ENCODE data around the gene ABHD16A.
A peak's percentile ranks its signal among the peaks of the same experiment; 100 is the strongest.

Gene ABHD16A

DNA sequence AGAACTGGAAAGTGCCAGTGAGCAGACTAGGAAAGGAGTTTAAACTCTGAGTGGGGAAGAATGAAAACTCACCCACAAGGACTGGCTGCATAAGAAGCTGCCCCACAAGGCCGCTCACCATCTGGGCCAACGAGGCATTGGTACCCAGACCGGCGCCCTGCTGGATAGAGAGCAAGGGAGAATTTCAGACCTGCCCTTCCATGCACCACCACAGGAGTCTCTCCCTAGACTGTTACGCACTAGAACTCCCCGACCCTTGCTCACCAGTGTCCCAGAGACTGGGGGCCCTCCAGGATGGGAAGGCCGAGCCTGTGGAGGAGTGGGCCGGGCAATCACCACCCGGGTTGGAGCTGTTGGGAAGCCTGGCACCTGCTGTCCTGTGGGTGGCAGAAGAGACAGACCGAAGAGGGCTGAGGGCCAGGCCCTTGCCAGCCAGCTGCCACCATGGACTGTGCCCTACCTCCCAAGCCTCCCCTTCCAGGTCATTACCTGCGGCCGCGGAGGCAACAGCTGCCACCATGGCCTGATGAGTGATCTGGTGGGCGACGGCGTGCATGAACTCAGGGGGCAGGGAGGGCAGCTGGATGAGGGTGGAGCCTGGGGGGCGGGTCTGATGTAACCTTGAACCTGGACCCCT, 59.2 kb downstream of the ABHD16A start:
- no peak for DNase-seq (ENCODE audit: low read depth in 2 of 2)
- H3K4me3 ChIP-seq (replicated peaks in 1 of 2; ENCODE audit: low read depth in 2 of 2, low read length in 2 of 2), result no peak overlapping the region
- TF ChIP-seq CTCF (IDR thresholded peaks at IDR 0.05; ENCODE audit: low read depth, low read length), result no peak

GRCh38 chr6:31642798-31643570, 60.1 kb downstream of the ABHD16A start:
- TF ChIP-seq CTCF (IDR thresholded peaks at IDR 0.05; ENCODE audit: low read depth, low read length), result no peak
- no peak overlapping the region for H3K4me3 ChIP-seq (replicated peaks in 1 of 2; ENCODE audit: low read depth in 2 of 2, low read length in 2 of 2)
- DNase-seq (ENCODE audit: low read depth in 2 of 2), result no peak

DNA sequence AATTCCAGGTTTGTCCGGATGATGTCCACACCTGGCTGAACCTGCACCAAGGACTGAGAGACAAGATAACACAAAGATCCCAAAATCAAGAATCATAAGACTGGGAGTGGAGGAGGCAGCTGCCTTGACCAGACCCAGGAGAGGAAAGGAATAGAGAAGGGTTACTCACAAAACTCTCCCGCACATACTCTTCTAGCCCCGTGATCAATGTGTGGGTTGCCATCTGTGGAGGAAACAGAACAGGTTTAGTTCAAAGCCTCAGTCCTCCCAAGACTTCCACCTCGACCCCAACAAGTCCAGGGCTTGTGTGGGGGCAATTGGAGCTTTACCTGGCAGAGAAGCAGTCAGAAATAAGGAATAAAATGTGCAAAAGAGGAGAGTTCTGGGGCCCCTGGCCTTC, 61.8 kb downstream of the ABHD16A start:
- H3K4me3 ChIP-seq (replicated peaks in 1 of 2; ENCODE audit: low read depth in 2 of 2, low read length in 2 of 2), result no peak overlapping the region
- no peak for DNase-seq (ENCODE audit: low read depth in 2 of 2)
- TF ChIP-seq CTCF (IDR thresholded peaks at IDR 0.05; ENCODE audit: low read depth, low read length), result no peak

DNA sequence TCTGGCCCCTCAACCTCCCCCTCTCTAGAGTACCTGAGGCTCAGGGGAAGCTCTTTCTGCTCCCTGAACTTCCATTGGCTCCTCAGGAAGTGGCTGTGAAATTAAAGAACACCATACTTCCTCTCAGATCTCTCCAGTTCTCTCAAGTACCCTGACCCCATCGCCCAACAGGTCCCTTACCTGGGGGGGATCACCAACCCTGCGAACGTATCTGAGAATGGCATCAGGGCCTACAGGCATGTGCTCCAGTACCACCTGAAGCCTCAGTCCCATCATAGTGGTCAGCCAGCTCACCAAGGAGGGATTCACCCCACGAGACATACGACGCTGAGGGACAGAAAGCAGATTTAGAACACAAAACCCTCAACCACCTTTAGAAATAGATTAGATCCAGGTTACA, 62.5 kb downstream of the ABHD16A start:
- no peak overlapping the region for H3K4me3 ChIP-seq (replicated peaks in 1 of 2; ENCODE audit: low read depth in 2 of 2, low read length in 2 of 2)
- no peak for DNase-seq (ENCODE audit: low read depth in 2 of 2)
- TF ChIP-seq CTCF (IDR thresholded peaks at IDR 0.05; ENCODE audit: low read depth, low read length), result no peak

DNA sequence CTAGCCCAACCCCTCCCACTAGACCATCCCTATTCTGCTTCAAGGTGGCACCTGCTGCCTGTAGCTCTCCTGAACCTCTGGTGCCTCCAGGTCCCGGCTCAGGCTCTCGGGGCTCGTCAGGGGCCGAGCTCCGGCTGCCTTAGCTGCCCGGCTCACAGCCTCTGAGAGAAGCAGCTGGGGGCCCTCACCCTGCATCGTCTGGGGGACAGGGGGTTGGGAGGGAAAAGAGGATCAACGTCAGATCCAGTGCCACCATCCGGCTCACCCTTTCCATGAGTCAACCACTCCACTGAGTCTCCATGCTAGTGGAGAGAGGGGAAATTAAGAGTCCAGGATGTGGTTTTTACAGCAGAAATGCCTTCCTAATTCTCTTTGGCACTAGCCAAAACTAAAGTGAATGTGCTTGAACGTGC, 63.7 kb downstream of the ABHD16A start:
- TF ChIP-seq CTCF (IDR thresholded peaks at IDR 0.05; ENCODE audit: low read depth, low read length), result no peak
- H3K4me3 ChIP-seq (replicated peaks in 1 of 2; ENCODE audit: low read depth in 2 of 2, low read length in 2 of 2), result no peak overlapping the region
- DNase-seq (ENCODE audit: low read depth in 2 of 2), result peak in 1 of 2 donors; percentile 61

DNA sequence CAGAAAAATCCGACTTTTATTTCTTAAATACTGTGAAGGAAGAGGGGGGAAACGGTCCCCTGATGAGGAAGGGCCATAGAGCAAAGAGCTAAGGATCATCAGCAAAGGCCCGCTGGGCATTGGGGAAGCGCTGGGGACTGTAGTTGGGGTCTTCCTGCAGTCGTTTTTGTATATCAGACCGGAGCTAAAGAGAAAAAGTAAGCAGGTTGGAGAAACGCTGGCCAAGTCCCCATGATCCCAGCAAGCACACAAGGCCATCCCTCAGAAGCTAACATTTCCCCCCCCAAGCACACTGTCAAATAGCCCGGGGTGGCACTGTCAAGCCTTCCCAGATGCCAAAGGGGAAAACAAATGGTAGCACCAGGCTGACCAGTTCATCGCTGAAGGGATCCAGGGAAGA, 64.1 kb downstream of the ABHD16A start:
- no peak for DNase-seq (ENCODE audit: low read depth in 2 of 2)
- TF ChIP-seq CTCF (IDR thresholded peaks at IDR 0.05; ENCODE audit: low read depth, low read length), result no peak
- no peak overlapping the region for H3K4me3 ChIP-seq (replicated peaks in 1 of 2; ENCODE audit: low read depth in 2 of 2, low read length in 2 of 2)

Data from cardiac fibroblast (primary cell).